HG03175 (cell line): ENCODE data around the gene ACADS.

Experiments used
- ATAC-seq: cut with Tn5 transposase; IDR thresholded peaks from one replicate; pipeline ENCODE4 v1.9.1; 2021; ENCODE audit warnings: mild to moderate bottlenecking, moderate library complexity; ENCODE audit not compliant: unreplicated experiment

The ACADS gene

DNA sequence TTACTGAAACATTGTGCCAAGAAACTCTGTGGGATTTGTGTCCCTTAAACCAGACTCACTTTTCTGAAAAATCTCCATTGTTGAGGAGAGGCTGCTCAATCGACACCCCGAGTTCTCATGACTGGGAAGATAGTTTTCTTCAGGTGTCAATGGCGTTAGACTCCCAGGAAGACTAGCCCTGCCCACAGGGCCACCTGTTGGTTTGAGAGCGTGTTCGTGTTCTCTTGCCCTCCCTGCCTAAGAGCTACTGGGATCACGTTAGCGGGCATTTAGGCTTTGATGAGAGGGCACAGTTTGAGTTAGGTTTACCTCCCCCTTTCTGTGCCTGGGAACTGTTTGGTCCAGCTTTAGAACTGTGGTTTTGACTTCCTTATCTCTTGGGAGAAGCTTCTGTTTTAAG is 26.1 kb upstream of the ACADS start:
- ATAC-seq, result no peak

DNA sequence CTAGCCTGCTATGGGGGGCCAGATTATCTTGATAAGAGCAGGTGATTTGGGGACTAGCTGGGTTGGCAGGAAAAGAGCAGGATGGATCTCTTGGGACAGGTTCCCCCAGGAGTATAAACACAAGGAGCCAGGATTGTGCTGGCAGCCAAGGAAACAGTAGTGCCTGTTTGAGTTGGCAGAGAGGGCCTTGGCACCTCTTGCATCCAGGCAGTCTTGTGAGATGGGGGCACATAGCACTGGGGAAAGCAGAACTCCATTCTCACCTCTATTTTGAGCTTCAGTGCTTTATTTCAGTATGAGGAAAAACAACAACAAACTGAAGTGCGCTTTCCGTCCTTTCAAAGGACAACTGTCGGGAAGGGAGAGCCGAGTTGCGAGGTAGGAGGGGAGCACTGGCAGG is 24.7 kb upstream of the ACADS start:
- ATAC-seq, result no peak

DNA sequence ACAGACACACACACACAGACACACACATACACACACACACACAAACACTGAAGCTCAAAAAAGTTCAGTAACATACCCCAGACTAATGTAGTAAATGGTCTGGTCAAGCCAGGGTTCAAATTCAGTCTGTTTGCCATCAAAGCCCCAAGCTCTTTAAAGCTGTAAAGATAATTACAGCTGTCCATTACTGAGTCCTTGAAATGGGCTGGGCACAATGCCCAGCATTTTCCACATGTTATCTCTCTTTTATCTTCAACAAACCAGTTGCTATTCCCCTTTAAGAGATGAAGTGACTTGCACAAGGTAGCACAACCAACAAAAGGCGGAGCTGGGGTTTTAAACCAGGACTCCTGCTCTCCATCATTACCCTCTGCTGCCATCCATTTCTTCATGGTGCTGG is 23.0 kb upstream of the ACADS start:
- no peak for ATAC-seq

DNA sequence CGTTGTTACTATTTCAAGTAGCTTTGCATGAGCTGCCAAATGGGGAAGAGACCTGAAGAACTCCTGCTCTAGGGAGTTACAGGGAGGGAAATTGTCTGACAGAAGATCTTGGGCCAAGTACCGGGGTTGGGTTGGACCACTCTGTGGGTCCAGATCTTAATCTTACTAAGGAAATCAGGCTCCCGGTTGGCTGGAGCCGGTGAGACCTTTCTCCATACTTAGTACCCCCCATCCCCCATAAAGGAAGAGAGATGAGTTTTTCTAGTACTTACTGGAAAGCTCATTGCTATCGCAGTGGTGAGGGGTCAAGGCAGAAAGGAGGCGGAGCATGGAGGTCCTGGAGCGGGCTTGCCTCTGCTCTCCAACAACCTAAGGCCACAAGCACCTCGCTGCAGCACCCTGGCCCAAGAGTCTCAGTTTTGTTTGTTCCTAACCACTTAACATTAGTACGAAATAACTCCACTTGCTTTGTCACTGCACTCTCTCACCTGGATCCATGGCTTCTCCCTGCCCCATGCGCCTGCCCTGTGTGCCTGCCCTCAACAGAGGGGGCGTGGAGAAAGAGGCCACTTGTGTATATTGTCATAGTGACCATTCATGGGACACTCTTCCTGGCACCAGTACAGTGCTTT is 22.2 kb upstream of the ACADS start:
- no peak for ATAC-seq

DNA sequence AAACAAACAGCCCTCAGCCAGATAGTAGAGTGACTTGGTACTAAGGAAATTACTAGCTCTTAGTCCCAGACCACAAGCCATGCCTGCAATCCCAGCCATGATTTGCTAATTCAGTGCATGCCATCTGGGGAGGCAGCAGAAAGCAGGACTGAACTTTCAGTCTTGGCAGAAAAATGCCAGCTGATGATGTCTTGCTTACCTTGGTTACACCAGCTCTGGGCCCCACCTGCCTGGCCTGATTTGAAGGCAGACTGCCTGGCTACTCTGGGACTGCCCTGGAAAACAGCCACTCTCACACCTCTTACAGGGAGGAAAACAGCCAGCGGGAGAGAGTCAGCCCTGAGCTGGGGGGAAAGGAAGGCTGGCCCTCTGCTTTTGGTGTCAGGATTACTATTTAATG is 20.0 kb upstream of the ACADS start:
- ATAC-seq, result no peak

DNA sequence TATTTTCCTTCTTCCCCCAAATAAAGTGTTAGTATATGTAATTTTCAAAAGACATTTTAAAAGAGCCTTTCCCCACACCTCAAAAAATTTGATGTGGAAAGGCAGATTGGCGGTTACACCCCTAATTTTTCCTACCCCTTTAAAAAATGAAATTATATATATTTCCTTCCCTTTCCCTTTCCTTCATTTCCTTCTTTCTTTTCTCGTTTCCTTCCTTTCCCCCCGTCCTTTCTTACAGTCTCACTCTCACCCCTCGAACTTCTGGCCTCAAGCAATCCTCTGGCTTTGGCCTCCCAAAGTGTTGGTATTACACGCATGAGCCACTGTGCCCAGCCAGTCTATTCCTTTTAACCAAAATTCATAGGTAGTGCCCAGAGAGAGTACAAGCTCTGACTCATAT is 19.6 kb upstream of the ACADS start:
- no peak for ATAC-seq

DNA sequence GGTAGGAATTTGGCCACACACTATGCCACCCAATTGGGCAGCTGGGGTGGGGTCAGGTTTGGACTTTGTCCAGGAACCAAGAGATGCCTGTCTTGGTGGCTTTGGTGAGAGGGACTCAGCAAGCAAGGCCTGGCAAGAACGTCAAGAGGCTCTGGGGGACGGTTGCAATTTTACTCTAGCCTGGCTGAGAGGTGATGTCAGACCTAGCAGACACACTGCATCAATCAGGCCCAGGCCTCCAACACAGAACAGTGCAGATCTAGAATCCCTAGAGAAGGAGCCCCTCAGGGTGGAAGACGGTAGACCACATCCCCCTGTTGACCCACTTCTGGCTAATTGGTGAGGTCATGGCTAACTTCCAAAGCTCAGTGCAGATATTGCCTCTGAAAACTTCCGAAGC is 17.0 kb upstream of the ACADS start:
- ATAC-seq, result no peak

DNA sequence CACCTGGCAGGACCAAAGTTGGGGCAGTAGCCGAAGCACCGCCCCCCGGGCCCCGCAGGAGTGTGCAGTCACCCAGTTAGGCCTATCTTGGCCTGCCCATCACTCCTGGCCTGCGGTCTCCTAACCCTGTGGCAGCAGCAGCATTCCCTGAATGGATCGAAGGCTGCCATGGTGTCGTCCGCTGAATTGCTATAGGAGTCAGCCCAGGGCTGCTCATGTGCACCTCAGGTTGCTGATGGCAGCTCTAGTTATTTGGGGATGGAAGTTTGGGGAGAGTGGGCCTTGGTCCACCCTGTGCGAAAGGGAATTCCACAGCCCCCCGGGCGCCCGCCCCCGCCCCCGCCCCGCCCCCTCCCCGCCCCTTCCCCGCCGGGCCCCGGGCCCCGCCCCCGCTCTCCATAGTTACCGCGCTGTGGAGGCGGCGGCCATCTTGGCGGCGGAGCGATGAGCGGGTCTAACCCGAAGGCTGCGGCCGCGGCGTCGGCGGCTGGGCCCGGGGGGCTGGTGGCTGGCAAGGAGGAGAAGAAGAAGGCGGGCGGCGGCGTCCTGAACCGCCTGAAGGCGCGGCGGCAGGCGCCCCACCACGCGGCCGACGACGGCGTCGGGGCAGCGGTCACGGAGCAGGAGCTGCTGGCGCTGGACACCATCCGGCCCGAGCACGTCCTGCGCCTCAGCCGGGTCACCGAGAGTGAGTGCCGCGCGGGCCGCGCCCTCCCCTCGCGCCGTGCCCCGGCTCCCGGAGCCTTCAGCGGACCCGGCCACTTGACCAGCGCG is 15.4 kb upstream of the ACADS start, which contains the start of gene UNC119B:
TSS of gene UNC119B (plus strand) at position 428 of the 774 bp plus-strand sequence. CDS start at position 445, 17 bp downstream.
- peak; percentile 67 for ATAC-seq

DNA sequence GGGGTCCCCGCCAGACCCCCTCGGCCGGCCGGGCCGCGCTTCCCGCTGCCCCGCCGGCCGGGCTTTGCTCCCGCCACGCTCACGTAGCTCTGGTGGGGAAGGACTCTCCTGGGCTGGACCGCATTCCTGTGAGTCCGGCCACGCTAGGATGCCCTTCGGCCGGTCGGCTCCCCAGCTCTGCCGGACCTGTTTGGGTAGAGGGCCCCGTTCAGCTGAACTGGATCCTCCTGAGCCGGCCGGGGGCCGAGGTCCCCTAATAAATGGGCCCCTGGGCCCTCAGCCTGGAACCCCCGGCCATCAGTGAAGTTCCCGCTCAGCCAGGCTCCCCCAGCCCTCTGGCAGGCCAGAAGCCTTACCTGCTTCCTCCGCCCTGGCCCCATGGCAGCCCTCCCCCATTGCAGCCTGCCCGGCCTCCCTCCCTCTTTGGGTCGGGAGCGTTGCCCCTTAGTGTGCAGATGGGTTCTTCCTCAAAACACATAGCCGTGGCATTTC is 14.8 kb upstream of the ACADS start:
- ATAC-seq, result peak; percentile 21

DNA sequence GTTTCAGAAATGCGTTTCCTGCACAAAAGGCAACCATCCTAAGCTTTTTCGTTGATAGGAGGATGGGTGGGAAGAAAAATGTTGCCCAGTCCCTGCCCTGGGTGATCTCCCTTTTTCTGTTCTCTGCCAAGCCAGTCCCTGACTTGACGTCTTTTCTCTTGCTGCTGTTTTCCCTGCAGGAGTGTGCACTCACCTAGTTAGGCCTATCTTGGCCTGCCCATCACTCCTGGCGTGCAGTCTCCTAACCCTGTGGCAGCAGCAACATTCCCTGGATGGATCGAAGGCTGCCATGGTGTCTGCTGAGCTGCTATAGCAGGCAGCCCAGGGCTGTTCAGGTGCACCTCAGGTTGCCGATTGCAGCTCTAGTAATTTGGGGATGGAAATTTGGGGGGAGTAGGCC is 14.2 kb upstream of the ACADS start:
- no peak for ATAC-seq

DNA sequence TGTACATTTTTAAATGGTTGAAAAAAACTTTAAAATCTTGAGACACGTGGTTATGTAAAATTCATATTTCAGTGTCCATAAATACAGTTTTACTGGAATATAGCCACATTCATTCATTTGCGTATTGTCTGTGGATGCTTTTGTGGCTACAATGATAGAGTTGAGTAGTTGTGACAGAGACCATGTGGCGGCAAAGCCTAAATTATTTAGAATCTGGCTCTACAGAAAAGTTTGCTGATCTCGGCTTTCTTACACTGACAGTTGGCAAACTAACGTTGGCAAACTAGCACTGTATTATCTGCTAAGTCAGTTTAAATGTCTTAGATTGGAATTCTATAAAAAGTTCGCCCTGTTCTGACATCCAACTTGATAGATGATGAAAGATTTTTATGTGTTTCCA is 13.0 kb upstream of the ACADS start:
- no peak for ATAC-seq

DNA sequence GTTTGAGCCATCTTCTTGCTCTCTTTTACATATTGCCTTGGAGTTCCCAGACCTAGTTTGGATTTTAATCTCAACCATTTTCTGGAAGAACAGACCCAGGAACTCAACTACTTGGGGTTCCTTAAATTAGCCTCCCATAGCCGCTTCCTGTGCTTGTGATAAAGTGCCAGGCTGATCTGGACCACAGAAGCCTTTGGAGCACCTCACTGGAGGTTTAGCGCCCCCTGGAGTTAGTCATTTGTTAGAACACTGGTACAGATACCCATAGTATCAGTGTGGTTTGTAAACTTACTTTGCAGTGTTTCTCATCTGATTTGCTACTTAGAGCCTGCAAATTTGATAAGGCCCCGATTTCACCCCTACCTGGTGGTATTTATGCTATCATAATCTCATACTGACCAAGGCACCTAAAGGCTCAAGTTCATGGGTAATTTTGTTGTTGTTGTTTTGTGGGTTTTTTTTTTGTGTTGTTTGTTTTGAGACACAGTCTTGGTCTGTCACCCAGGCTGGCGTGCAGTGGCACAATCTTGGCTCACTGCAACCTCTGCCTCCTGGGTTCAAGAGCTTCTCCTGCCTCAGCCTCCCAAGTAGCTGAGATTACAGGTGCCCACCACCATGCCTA is 11.7 kb upstream of the ACADS start:
- ATAC-seq, result peak; percentile 48

DNA sequence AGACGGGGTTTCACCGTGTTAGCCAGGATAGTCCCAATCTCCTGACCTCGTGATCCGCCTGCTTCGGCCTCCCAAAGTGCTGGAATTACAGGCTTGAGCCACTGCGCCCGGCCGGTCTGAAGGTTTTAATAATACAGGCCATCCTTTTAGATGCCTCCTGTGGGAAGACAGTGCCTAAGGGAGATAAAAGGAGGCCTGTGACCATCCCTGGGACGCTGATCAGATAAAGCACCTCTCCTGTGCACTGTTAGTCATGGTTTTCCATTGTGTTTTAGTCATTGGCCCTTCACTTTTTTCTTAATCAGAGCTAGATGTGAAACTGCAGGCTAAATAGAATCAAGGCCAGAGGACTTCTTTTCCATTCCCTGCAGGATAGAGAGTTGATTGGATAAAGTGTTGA is 7.6 kb upstream of the ACADS start:
- no peak for ATAC-seq

DNA sequence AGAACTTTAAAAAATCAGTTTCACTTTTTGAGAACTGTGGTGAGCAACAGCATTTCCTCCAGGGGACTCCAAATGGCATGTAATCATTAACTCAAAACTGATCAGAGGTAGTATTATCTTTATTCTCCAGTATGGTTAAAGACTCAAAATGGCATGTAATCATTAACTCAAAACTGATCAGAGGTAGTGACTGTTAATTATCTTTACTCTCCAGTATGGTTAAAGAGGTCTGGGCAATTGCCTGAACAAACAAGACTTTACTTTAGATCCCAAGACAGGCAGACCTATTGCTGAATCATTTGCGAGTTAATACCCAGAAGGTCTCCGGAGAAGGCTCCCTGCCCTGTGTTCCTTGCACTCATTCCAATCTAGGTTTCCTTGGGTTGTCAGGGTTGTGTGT is 6.6 kb upstream of the ACADS start:
- ATAC-seq, result peak; percentile 66

DNA sequence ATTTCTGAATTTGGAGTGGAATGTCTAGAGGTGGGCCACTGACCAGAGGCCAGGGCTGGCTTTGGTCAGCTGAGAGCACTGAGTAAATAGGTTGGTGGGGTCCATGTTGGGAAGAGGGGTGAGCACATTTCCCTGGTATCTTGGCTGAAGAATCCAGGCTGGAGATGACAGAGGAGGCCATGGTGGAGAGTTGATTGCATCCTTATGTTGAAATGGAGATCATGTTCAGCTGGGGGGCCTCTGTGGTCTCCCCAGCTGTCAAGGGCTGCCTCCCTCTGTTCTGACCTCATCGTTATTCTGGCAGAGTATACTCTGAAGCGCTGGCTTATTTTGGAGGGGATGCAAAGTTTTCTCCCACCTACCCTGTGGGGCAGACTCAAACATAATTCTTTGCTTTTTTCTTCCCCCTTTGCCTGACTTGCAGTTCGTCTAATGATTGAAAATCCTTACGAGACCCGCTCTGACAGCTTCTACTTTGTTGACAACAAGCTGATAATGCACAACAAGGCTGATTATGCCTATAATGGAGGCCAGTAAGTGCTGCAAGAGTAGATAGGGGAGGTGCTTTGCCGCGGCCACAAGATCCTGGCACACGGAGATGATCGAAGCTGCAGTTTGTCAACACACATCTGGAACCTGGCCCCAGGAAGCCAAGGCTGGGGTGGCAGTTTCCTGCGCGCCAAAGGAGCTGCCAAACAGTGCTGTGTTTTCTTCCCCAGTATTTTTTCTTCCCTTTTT is 6.0 kb upstream of the ACADS start:
- no peak for ATAC-seq

DNA sequence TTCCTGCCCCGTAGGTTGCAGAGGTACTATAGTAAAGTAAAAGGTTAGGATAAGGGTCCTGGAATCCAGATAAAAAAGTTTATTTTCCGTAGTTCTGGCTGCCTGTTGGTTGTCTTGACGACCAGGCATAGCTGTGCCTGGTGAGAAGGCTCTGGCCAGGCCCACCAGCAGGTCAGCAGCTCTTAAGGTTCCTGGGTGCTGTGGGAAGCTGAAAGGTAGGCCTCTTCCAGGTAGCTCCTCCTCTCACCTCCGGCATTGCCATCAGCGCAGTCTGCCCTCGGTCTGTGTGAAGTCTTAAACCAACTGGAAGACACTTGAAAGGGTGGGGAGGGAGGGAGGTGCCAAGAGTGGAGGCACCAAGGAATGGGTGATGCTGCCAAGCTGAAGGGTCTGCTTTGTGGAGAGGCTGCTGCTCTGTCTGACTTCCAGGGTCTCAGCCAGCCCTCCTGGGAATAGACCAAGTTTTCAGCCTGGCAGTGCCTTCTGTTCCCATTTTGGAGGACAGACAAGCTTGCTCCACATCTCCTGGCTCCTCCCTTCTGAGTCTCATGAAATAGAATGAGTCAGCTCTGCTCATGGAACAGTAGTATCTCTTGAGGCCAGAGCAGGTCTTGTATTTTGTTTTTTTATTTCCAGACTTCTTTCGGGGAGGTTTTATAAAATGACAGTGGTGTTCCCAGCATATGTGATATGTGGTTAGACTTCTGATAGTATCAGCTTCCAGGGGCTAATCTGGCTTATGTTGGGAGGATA is 5.2 kb upstream of the ACADS start:
- no peak for ATAC-seq

DNA sequence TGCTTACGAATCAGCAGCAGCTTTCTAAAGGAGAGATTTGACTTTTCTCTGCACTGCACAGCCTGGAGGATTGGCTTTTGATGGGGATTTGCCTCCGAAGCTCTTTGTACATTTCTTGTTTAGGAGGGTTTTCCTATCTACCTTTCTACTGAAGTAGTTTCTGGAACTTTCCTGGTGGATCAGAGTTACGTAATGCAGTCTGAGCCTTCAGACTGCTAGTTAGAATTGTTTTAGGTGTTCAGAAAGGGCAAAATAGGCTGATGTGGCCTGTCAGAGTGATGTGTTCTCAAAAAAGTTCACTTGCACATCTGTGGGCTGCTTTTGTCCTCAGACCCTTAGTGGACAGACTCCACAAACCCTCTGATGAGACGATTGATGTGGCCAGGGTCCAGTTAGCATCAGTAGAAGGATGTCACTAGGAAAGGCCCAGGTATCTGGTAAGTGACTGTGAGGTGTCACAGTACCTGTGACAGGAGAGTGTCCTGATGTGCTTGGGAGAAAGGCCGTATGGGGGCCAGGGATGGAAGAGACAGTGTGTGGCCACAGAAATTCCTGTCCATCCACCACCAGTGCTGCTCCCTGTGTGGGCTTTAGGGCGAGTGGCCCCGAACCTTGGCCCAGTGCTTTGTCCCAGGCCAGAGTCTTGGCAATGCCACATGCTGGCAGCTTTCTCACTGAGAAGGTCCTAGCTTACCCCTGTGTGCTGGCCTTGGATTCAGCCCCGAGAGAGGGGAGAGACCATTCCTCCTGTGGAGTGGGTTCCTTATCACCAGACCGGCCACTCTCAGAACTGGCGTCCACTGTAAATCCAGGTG is 4.4 kb upstream of the ACADS start:
- ATAC-seq, result no peak

DNA sequence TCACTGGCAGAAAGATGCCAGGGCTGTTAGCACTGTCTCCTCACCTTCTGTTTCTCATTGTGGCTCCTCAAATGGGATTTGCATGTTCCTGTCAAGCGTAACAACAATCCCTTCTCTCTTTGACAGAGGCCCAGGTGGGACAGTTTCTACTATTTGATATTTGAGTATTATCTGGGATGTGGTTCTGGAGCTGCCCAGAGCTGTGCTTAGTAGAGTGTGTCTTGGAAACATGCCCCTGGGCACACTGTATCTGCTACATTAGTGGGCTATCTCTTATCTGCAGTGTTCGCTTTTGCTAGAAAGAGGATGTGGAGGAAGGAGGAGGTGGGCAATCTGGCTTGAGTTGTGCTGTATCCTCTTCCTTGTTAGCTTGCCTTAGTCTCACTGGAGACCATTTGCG is 3.8 kb upstream of the ACADS start:
- ATAC-seq, result no peak

DNA sequence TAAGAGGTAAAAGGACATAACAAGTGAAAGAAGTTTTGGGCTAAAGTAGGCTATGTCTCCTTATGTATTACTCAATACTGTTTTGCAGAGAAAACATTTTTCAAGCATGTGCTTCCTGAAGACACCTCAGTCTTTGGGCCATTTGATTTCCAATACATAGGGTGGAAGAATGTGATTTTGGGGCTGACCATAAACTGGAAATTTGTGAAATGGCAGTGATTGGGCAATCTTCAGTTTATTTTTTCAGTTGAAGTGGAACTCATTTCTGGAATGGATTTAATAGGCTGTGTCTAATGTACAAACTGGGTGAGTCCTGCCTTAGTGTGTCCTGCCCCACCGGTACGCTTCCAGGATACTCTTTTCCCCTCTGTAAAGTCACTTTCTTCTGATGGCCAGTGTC is 2.8 kb upstream of the ACADS start:
- ATAC-seq, result no peak

DNA sequence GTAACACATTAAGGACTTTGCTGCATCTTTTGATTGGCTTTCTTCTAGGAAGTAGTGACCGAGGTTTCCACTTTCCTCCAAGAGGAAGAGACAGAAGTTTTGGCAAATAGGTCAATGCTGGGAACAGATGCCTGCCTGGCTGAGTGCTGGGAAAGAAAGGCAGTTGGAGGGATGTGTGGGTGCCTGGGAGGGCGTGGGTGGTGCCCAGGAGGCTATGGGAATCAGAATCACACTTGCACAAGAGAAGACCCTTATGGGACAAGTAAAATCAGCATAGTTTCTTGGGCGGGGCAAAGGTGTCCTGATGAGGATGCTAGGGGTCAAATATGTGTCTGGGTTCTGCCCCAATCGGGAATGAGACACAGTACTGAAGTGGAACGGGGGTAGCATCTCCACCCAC is 906 bp upstream of the ACADS start:
- no peak for ATAC-seq
